SK-N-SH treated with all-trans-retinoic acid at 6 μM for 48 hours (cell line): ENCODE measurements around the gene LYPD6B.
"Not testable (repeated sequence)": the region's sequence is repeated elsewhere in the genome, so short reads cannot be mapped to it uniquely, and the experiment has no call there.

Experiments used
- ATAC-seq: fragments of 200-7000 bp; cut with Tn5 transposase; 3 replicates; pipeline ENCODE4 v1.9.1; 2020; ENCODE audit warnings: mild to moderate bottlenecking, moderate library complexity
- ARNTL ChIP-seq: fragments of 450-650 bp; formaldehyde crosslinking; IDR thresholded peaks from 2 replicates; pipeline ENCODE4 v1.5.0; 2020; ENCODE audit warnings: low read depth, mild to moderate bottlenecking, moderate library complexity, borderline replicate concordance
- BACH2 ChIP-seq: fragments of 250-450 bp; sonication (Bioruptor Pico); IDR thresholded peaks from 2 replicates; pipeline ENCODE4 v1.9.0; 2021; ENCODE audit warnings: mild to moderate bottlenecking, borderline replicate concordance
- CREB5 ChIP-seq: fragments of 250-450 bp; sonication (Bioruptor Pico); IDR thresholded peaks from 2 replicates; pipeline ENCODE4 v1.5.1; 2020; ENCODE audit warnings: low read depth, mild to moderate bottlenecking, moderate library complexity
- CSDC2 ChIP-seq: fragments of 250-450 bp; sonication (Bioruptor Pico); IDR thresholded peaks from 2 replicates; pipeline ENCODE4 v1.5.0; 2020; ENCODE audit warnings: mild to moderate bottlenecking, moderate library complexity
- CSRNP3 ChIP-seq: fragments of 250-450 bp; sonication (Bioruptor Pico); IDR thresholded peaks from 2 replicates; pipeline ENCODE4 v1.5.1; 2021; ENCODE audit warnings: mild to moderate bottlenecking, moderate library complexity
- ESRRG ChIP-seq: fragments of 250-450 bp; sonication (Bioruptor Pico); IDR thresholded peaks from 2 replicates; pipeline ENCODE4 v1.6.1; 2021; ENCODE audit warnings: mild to moderate bottlenecking
- GLIS3 ChIP-seq: fragments of 250-450 bp; sonication (Bioruptor Pico); IDR thresholded peaks from 2 replicates; pipeline ENCODE4 v1.5.0; 2020; ENCODE audit warnings: mild to moderate bottlenecking, moderate library complexity
- ISL1 ChIP-seq: fragments of 250-450 bp; sonication (Bioruptor Pico); IDR thresholded peaks from 2 replicates; pipeline ENCODE4 v2.1.2; 2022; ENCODE audit warnings: mild to moderate bottlenecking, moderate library complexity
- OSR1 ChIP-seq: fragments of 250-450 bp; sonication (Bioruptor Pico); IDR thresholded peaks from 2 replicates; pipeline ENCODE4 v1.8.0; 2022; ENCODE audit warnings: moderate library complexity, mild to moderate bottlenecking, inconsistent platforms
- POU6F1 ChIP-seq: fragments of 250-450 bp; sonication (Bioruptor Pico); IDR thresholded peaks from 2 replicates; pipeline ENCODE4 v1.8.0; 2021; ENCODE audit warnings: low read depth, mild to moderate bottlenecking, moderate library complexity, borderline replicate concordance
- PPARA ChIP-seq: fragments of 250-450 bp; sonication (Bioruptor Pico); IDR thresholded peaks from 2 replicates; pipeline ENCODE4 v1.5.0; 2020; ENCODE audit warnings: mild to moderate bottlenecking, borderline replicate concordance
- RARB ChIP-seq: fragments of 250-450 bp; sonication (Bioruptor Pico); IDR thresholded peaks from 2 replicates; pipeline ENCODE4 v1.8.0; 2021; ENCODE audit warnings: mild to moderate bottlenecking, moderate library complexity
- SNAI2 ChIP-seq: fragments of 250-450 bp; sonication (Bioruptor Pico); IDR thresholded peaks from 2 replicates; pipeline ENCODE4 v1.5.0; 2020; ENCODE audit warnings: mild to moderate bottlenecking, moderate library complexity
- TCF4 ChIP-seq: fragments of 250-450 bp; sonication (Bioruptor Pico); IDR thresholded peaks from 2 replicates; pipeline ENCODE4 v1.8.0; 2021; ENCODE audit warnings: mild to moderate bottlenecking, moderate library complexity, borderline replicate concordance
- TSHZ2 ChIP-seq: fragments of 250-450 bp; sonication (Bioruptor Pico); IDR thresholded peaks from 2 replicates; pipeline ENCODE4 v1.5.0; 2020; ENCODE audit warnings: mild to moderate bottlenecking, moderate library complexity
- ZC3H10 ChIP-seq: fragments of 250-450 bp; sonication (Bioruptor Pico); IDR thresholded peaks from 2 replicates; pipeline ENCODE4 v1.5.1; 2021; ENCODE audit warnings: mild to moderate bottlenecking, moderate library complexity
- ZFP3 ChIP-seq: fragments of 250-450 bp; sonication (Bioruptor Pico); IDR thresholded peaks from 2 replicates; pipeline ENCODE4 v1.5.0; 2020; ENCODE audit warnings: mild to moderate bottlenecking, moderate library complexity
- ZFP30 ChIP-seq: fragments of 450-650 bp; formaldehyde crosslinking; IDR thresholded peaks from 2 replicates; pipeline ENCODE4 v1.5.0; 2022; ENCODE audit warnings: mild to moderate bottlenecking, moderate library complexity
- ZNF565 ChIP-seq: fragments of 450-650 bp; formaldehyde crosslinking; conservative IDR thresholded peaks from 2 replicates; pipeline ENCODE4 v1.5.0; 2020; ENCODE audit warnings: low read depth, mild to moderate bottlenecking, moderate library complexity
- ZNF70 ChIP-seq: fragments of 450-650 bp; formaldehyde crosslinking; IDR thresholded peaks from 2 replicates; pipeline ENCODE4 v1.5.0; 2020; ENCODE audit warnings: mild to moderate bottlenecking, moderate library complexity
- ZNF8 ChIP-seq: fragments of 450-650 bp; formaldehyde crosslinking; IDR thresholded peaks from 2 replicates; pipeline ENCODE4 v1.5.0; 2020; ENCODE audit warnings: mild to moderate bottlenecking, moderate library complexity

Gene LYPD6B

GRCh38 chr2:149236410-149236809 is 197.9 kb downstream of the LYPD6B start:
- no peak for ATAC-seq

GRCh38 chr2:149246186-149246585 is 207.7 kb downstream of the LYPD6B start:
- no peak; the same call in none of the 3 replicates for ATAC-seq
- no peak for TF ChIP-seq ZNF565 (CRISPR knock-in tag)

More at GRCh38 chr2:149236410-149236809, 197.9 kb downstream of the LYPD6B start:
- no peak for TF ChIP-seq RARB (CRISPR knock-in tag)
- no peak for TF ChIP-seq ZC3H10 (CRISPR knock-in tag)
- TF ChIP-seq ZFP3 (CRISPR knock-in tag): no peak
- TF ChIP-seq GLIS3: no peak
- no peak for TF ChIP-seq CREB5 (CRISPR knock-in tag)
- no peak for TF ChIP-seq BACH2 (CRISPR knock-in tag)
- no peak for TF ChIP-seq SNAI2 (CRISPR knock-in tag)
- TF ChIP-seq ZNF70: no peak
- no peak for TF ChIP-seq ISL1 (CRISPR knock-in tag)
- TF ChIP-seq PPARA: no peak
- no peak for TF ChIP-seq TCF4 (CRISPR knock-in tag)
- TF ChIP-seq POU6F1 (CRISPR knock-in tag): no peak
- TF ChIP-seq ZNF8 (CRISPR knock-in tag): no peak

GRCh38 chr2:149251436-149251835 is 212.9 kb downstream of the LYPD6B start:
- not testable (repeated sequence) for ATAC-seq

GRCh38 chr2:149256877-149257276 is 218.4 kb downstream of the LYPD6B start:
- ATAC-seq: not testable (repeated sequence)

GRCh38 chr2:149258531-149258930 is 220.0 kb downstream of the LYPD6B start:
- no peak for ATAC-seq
- TF ChIP-seq ARNTL (CRISPR knock-in tag) (no peak), CSRNP3 (no peak), SNAI2 (CRISPR knock-in tag) (no peak), CSDC2 (CRISPR knock-in tag) (no peak), RARB (CRISPR knock-in tag) (no peak), ESRRG (CRISPR knock-in tag) (no peak), OSR1 (no peak), ZFP30 (no peak), TCF4 (CRISPR knock-in tag) (no peak), TSHZ2 (CRISPR knock-in tag) (no peak), ZNF70 (no peak), ZNF565 (CRISPR knock-in tag) (no peak)
